ENCODE results near the gene STAB2.

STAB2 gene

GRCh38 chr12:103748875-103749274, 161.8 kb downstream of the STAB2 start:
- TF ChIP-seq EZH2 (IDR thresholded peaks at IDR 0.05; ENCODE audit: borderline replicate concordance, low read length) (no peak), CTCF (IDR thresholded peaks at IDR 0.05; ENCODE audit: low read length) (no peak)

GRCh38 chr12:103751171-103751570, 164.1 kb downstream of the STAB2 start:
- Histone ChIP-seq H3K4me3 (ENCODE audit: low read depth, low read length, poor library complexity, severe bottlenecking) (no peak overlapping the region), H3K9me3 (ENCODE audit: low read length) (no peaks in the 10 kb centered on the region), H3K79me2 (ENCODE audit: insufficient read depth, low read length) (no peaks in the 10 kb centered on the region), H3K9me2 (ENCODE audit: low read depth, low read length) (no peaks in the 10 kb centered on the region), H2AFZ (ENCODE audit: low read length) (no peak overlapping the region), H3K36me3 (ENCODE audit: insufficient read depth, low read length) (no peaks in the 10 kb centered on the region), H3K4me2 (ENCODE audit: low read length) (no peak overlapping the region), H4K20me1 (ENCODE audit: insufficient read depth, low read length) (no peaks in the 10 kb centered on the region), H3F3A (ENCODE audit: insufficient read depth, low read length) (no peaks in the 10 kb centered on the region), H3K27me3 (ENCODE audit: insufficient read depth, low read length) (no peaks in the 10 kb centered on the region), H3K4me1 (ENCODE audit: insufficient read depth, low read length, severe bottlenecking) (no peaks in the 10 kb centered on the region), H3K9ac (ENCODE audit: low read length) (no peak overlapping the region), H3K27ac (ENCODE audit: low read depth, low read length, poor library complexity, severe bottlenecking) (no peak overlapping the region)
- no peak for TF ChIP-seq EZH2 (IDR thresholded peaks at IDR 0.05; ENCODE audit: borderline replicate concordance, low read length)
- peak; percentile 23; the same call in 1 of the 2 replicates for TF ChIP-seq CTCF (IDR thresholded peaks at IDR 0.05; ENCODE audit: low read length)

More at GRCh38 chr12:103748875-103749274, 161.8 kb downstream of the STAB2 start:
- H3K4me1 ChIP-seq (ENCODE audit: insufficient read depth, low read length, severe bottlenecking) = no peaks in the 10 kb centered on the region
- H4K20me1 ChIP-seq (ENCODE audit: insufficient read depth, low read length) = no peaks in the 10 kb centered on the region
- no peaks in the 10 kb centered on the region for H3K79me2 ChIP-seq (ENCODE audit: insufficient read depth, low read length)
- no peak overlapping the region for H3K4me3 ChIP-seq (ENCODE audit: low read depth, low read length, poor library complexity, severe bottlenecking)
- no peaks in the 10 kb centered on the region for H3K27me3 ChIP-seq (ENCODE audit: insufficient read depth, low read length)
- H2AFZ ChIP-seq (ENCODE audit: low read length) = no peak overlapping the region
- no peaks in the 10 kb centered on the region for H3K36me3 ChIP-seq (ENCODE audit: insufficient read depth, low read length)
- H3K9me3 ChIP-seq (ENCODE audit: low read length) = no peaks in the 10 kb centered on the region
- H3F3A ChIP-seq (ENCODE audit: insufficient read depth, low read length) = no peaks in the 10 kb centered on the region
- H3K4me2 ChIP-seq (ENCODE audit: low read length) = no peak overlapping the region
- no peak overlapping the region for H3K27ac ChIP-seq (ENCODE audit: low read depth, low read length, poor library complexity, severe bottlenecking)
- H3K9ac ChIP-seq (ENCODE audit: low read length) = no peak overlapping the region
- no peaks in the 10 kb centered on the region for H3K9me2 ChIP-seq (ENCODE audit: low read depth, low read length)

GRCh38 chr12:103751600-103751999, 164.5 kb downstream of the STAB2 start:
- Histone ChIP-seq H4K20me1 (ENCODE audit: insufficient read depth, low read length) (no peaks in the 10 kb centered on the region), H3K4me2 (ENCODE audit: low read length) (no peak overlapping the region), H3K9me3 (ENCODE audit: low read length) (no peaks in the 10 kb centered on the region), H3F3A (ENCODE audit: insufficient read depth, low read length) (no peaks in the 10 kb centered on the region), H2AFZ (ENCODE audit: low read length) (no peak overlapping the region), H3K4me3 (ENCODE audit: low read depth, low read length, poor library complexity, severe bottlenecking) (no peak overlapping the region), H3K36me3 (ENCODE audit: insufficient read depth, low read length) (no peaks in the 10 kb centered on the region), H3K79me2 (ENCODE audit: insufficient read depth, low read length) (no peaks in the 10 kb centered on the region), H3K27me3 (ENCODE audit: insufficient read depth, low read length) (no peaks in the 10 kb centered on the region), H3K27ac (ENCODE audit: low read depth, low read length, poor library complexity, severe bottlenecking) (no peak overlapping the region), H3K9ac (ENCODE audit: low read length) (no peak overlapping the region), H3K4me1 (ENCODE audit: insufficient read depth, low read length, severe bottlenecking) (no peaks in the 10 kb centered on the region), H3K9me2 (ENCODE audit: low read depth, low read length) (no peaks in the 10 kb centered on the region)
- no peak for TF ChIP-seq EZH2 (IDR thresholded peaks at IDR 0.05; ENCODE audit: borderline replicate concordance, low read length)
- TF ChIP-seq CTCF (IDR thresholded peaks at IDR 0.05; ENCODE audit: low read length) = no peak
